NB4 (cell line): ENCODE data around the gene CCDC121.

Experiments used
- CTCF ChIP-seq: IDR thresholded peaks from one replicate; pipeline ENCODE4 v1.5.1; 2012; ENCODE audit warnings: low read depth, low read length
- POLR2A ChIP-seq: IDR thresholded peaks from 2 replicates; pipeline ENCODE4 v1.6.1; 2011; ENCODE audit warnings: mild to moderate bottlenecking; ENCODE audit not compliant: insufficient read length; ENCODE audit errors: extremely low read depth

GRCh38 chr2:27582695-27583389 lies 46.0 kb downstream of the CCDC121 start, which contains the start of gene ZNF512:
- no peak for TF ChIP-seq CTCF
- peak; percentile 82 for TF ChIP-seq POLR2A
